ENCODE measurements around the gene NTSR1.

- TF ChIP-seq CTCF (IDR thresholded peaks at IDR 0.05): no peak
- TF ChIP-seq POLR2A (IDR thresholded peaks at IDR 0.05): no peak
Measured at GRCh38 chr20:62682912-62683517, 25.6 kb upstream of the NTSR1 start.

Data from heart left ventricle (tissue), 13 donors.